Smooth muscle cell (in vitro differentiated cells): ENCODE measurements around the gene CHST12. TPM values are rescaled to one million over a fixed set of nuclear protein-coding genes. Genes with fewer than 3 reads are reported as not detected.

Experiments
- DNase-seq: peaks from one replicate; lab custom pipeline; 2025; ENCODE audit not compliant: unreplicated experiment; lab: John Stamatoyannopoulos, UW
- H2AFZ ChIP-seq: fragments of 200-600 bp; sonication (generic); 2 replicates; pipeline ENCODE4 v1.6.0; 2016; ENCODE audit warnings: antibody characterized with exemption, low read depth, mild to moderate bottlenecking
- H3F3A ChIP-seq: fragments of 200-600 bp; sonication (generic); 2 replicates; pipeline ENCODE4 v1.6.0; 2017; ENCODE audit warnings: antibody characterized with exemption, low read depth
- H3K27ac ChIP-seq: fragments of 200-600 bp; sonication (generic); 2 replicates; pipeline ENCODE4 v1.5.1; 2016; ENCODE audit warnings: low read depth, mild to moderate bottlenecking
- H3K27me3 ChIP-seq: fragments of 200-600 bp; sonication (generic); 2 replicates; pipeline ENCODE4 v1.6.1; 2016; ENCODE audit warnings: low read depth, mild to moderate bottlenecking
- H3K36me3 ChIP-seq: fragments of 200-600 bp; sonication (generic); 2 replicates; pipeline ENCODE4 v1.5.1; 2016; ENCODE audit warnings: low read depth
- H3K4me1 ChIP-seq: fragments of 200-600 bp; sonication (generic); 2 replicates; pipeline ENCODE4 v1.5.1; 2016; ENCODE audit warnings: low read depth
- H3K4me2 ChIP-seq: fragments of 200-600 bp; sonication (generic); 2 replicates; pipeline ENCODE4 v1.6.0; 2016; ENCODE audit warnings: mild to moderate bottlenecking
- H3K4me3 ChIP-seq: fragments of 200-600 bp; sonication (generic); 2 replicates; pipeline ENCODE4 v1.5.1; 2016; ENCODE audit warnings: mild to moderate bottlenecking
- H3K79me2 ChIP-seq: fragments of 200-600 bp; sonication (generic); 2 replicates; pipeline ENCODE4 v1.6.0; 2016; ENCODE audit warnings: low read depth, mild to moderate bottlenecking
- H3K9ac ChIP-seq: fragments of 200-600 bp; sonication (generic); 2 replicates; pipeline ENCODE4 v1.6.0; 2016; ENCODE audit warnings: low read depth
- H3K9me3 ChIP-seq: fragments of 200-600 bp; sonication (generic); replicated peaks from 2 replicates; pipeline ENCODE4 v1.5.1; 2016; ENCODE audit warnings: low read depth
- H4K20me1 ChIP-seq: fragments of 200-600 bp; sonication (generic); 2 replicates; pipeline ENCODE4 v1.6.0; 2016; ENCODE audit warnings: low read depth
- CTCF ChIP-seq: fragments of 200-600 bp; sonication (generic); IDR thresholded peaks from 2 replicates; pipeline ENCODE4 v1.5.1; 2017; ENCODE audit warnings: borderline replicate concordance, mild to moderate bottlenecking, antibody characterized with exemption; ENCODE audit not compliant: insufficient read depth, poor library complexity, severe bottlenecking
- WGBS: methylation state at CpG from one replicate; pipeline ENCODE4 v1.1.7; 2016; ENCODE audit warnings: low lambda C conversion rate; 5-methylcytosine and 5-hydroxymethylcytosine counted together
- polyA plus RNA-seq: library from polyadenylated mRNA; unstranded; fragments of >200 nt; fragmentation: Nextera tagmentation; extraction: Ambion mirVana; gene quantifications from 2 replicates; pipeline ENCODE4 v1.2.1, GENCODE V29; 2016
- total RNA-seq: library from RNA; depleted of rRNA; stranded (reverse); fragments of >200 nt; gene quantifications from 2 replicates; pipeline ENCODE4 v1.2.3, GENCODE V29; 2014

The CHST12 gene
- total and polyA plus RNA-seq, 2 experiments from 2014 or later: 10.1 to 19.7 TPM

GRCh38 chr7:2459674-2460073 is 56.3 kb downstream of the CHST12 start:
- Histone ChIP-seq H3K4me3 (no peak overlapping the region), H2AFZ (no peak overlapping the region), H3K79me2 (no peaks in the 10 kb centered on the region), H3K27me3 (no peaks in the 10 kb centered on the region), H3K4me1 (no peaks in the 10 kb centered on the region), H3F3A (no peaks in the 10 kb centered on the region), H3K36me3 (no peaks in the 10 kb centered on the region), H4K20me1 (no peaks in the 10 kb centered on the region), H3K9me3 (no peaks in the 10 kb centered on the region), H3K27ac (no peak overlapping the region), H3K9ac (no peak overlapping the region), H3K4me2 (no peak overlapping the region)
- no peak for DNase-seq
- no peak for TF ChIP-seq CTCF
- 88% methylated on average over 8 of the region's 8 CpGs for WGBS

- Histone ChIP-seq H3K4me3 (no peak overlapping the region), H3K9ac (no peak overlapping the region), H3K4me1 (no peaks in the 10 kb centered on the region), H3K27ac (no peak overlapping the region), H3K4me2 (no peak overlapping the region), H3F3A (no peaks in the 10 kb centered on the region), H3K27me3 (no peaks in the 10 kb centered on the region), H3K36me3 (no peaks in the 10 kb centered on the region), H4K20me1 (no peaks in the 10 kb centered on the region), H3K79me2 (no peaks in the 10 kb centered on the region), H2AFZ (no peak overlapping the region), H3K9me3 (no peaks in the 10 kb centered on the region)
- TF ChIP-seq CTCF: no peak
- DNase-seq: no peak
- 93% methylated on average over 23 of the region's 23 CpGs for WGBS
Measured at GRCh38 chr7:2460188-2460587, 56.8 kb downstream of the CHST12 start.

GRCh38 chr7:2460641-2461040 is 57.2 kb downstream of the CHST12 start:
- Histone ChIP-seq H3K79me2 (no peaks in the 10 kb centered on the region), H4K20me1 (no peaks in the 10 kb centered on the region), H3K36me3 (no peaks in the 10 kb centered on the region), H3K9me3 (no peaks in the 10 kb centered on the region), H3K4me2 (no peak overlapping the region), H3K9ac (no peak overlapping the region), H3K4me1 (no peaks in the 10 kb centered on the region), H3K27me3 (no peaks in the 10 kb centered on the region), H3F3A (no peaks in the 10 kb centered on the region), H2AFZ (no peak overlapping the region), H3K27ac (no peak overlapping the region), H3K4me3 (no peak overlapping the region)
- DNase-seq: no peak
- TF ChIP-seq CTCF: no peak
- 93% methylated on average over 6 of the region's 6 CpGs for WGBS

GRCh38 chr7:2461268-2462026 is 58.0 kb downstream of the CHST12 start:
- Histone ChIP-seq H3F3A (no peaks in the 10 kb centered on the region), H3K9ac (no peak overlapping the region), H3K9me3 (no peaks in the 10 kb centered on the region), H3K36me3 (no peaks in the 10 kb centered on the region), H3K27ac (no peak overlapping the region), H3K27me3 (no peaks in the 10 kb centered on the region), H3K4me3 (no peak overlapping the region), H3K79me2 (no peaks in the 10 kb centered on the region), H3K4me2 (no peak overlapping the region), H3K4me1 (no peaks in the 10 kb centered on the region), H2AFZ (no peak overlapping the region), H4K20me1 (no peaks in the 10 kb centered on the region)
- no peak for DNase-seq
- WGBS: 82% methylated on average over 15 of the region's 15 CpGs
- no peak for TF ChIP-seq CTCF
